AG08396 (cell line): ENCODE data around the gene FAM186B.
A peak's percentile ranks its signal among the peaks of the same experiment; 100 is the strongest.

Experiments
- DNase-seq: peaks from one replicate; pipeline ENCODE4 v3.0.0; 2012; ENCODE audit warnings: low spot score, mixed read lengths

Gene FAM186B

DNA sequence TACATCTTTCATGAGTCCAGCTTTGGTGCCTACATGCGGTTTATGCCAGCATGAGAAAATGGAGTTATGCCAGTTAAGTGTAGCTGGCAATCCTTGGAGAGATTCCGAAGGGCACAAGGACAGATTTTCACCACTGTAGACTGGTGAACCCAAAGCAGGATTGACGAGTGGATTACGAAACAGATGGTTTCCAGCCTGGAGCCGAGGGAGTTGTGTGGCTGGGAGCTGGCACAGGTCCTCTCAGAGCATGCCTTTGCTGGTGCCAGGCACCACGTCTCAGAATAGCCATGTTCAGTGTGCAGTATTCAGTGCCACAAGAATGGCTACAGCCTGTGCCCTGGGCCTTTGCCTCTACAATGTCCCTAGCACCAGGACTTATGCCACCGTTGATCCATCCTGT, 53.4 kb downstream of the FAM186B start:
- DNase-seq, result no peak

DNA sequence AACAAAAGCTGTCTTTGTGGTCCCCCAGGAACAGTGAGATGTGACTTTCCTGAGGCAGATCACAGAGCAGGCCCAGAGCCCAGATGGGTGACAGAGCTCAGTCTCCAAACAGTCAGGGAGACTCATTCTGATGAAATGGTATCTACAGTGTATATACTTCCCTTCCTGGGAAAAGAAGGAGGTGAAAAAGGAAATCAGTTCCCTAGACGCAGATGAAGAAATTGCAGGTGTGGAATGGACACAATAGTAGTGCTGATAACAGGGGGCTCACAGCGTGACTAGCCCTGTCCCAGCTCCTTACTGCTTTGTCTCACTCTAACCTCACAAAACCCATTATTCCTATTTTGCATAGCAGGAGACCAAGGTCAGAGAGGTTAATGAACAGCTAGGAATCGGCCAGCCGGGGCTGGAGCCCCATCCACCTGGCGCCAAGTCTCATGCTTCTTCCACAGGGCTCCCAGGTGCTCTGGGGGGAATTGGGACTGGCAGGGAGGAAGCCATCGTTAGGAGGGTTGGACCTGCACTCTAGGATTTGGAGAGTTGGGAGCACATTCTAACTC, 54.7 kb downstream of the FAM186B start:
- no peak for DNase-seq

DNA sequence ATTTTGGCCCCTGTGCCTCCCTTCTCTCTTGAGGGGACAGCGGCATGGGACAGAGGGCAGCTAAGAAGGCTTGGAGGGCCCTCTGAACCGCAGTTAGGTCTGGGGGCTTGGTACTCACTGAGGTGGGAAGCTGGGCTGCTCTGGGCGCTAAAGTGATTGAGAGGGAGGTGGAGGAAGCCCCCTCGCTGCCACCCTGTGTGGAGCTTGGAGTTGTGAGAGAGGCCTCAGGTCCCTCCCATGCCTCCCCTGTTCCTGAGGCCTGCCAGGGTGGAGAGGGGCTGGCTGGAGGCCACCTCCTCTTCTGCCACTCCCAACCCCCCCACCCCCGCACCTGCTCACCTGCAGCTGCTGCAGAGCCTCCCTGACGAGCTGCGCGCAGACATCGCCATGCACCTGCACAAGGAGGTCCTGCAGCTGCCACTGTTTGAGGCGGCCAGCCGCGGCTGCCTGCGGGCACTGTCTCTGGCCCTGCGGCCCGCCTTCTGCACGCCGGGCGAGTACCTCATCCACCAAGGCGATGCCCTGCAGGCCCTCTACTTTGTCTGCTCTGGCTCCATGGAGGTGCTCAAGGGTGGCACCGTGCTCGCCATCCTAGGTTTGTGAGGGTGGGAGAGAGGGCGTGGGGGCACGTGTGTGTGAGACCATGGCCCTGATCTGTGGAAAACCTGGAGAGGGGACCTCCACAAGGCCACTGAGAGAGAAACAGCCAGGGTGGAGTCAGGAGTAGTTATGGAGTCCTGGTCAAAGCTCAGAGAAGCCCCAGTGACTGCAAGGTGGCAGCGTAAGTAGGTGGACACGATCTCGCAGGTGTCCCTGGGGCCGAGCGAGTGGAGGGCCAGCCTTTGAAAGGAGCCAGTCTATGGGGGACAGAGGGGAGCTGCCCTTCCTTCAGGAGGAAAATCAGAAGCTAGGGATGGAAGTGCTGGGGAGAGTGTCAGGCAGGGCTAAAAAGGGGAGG, 55.4 kb downstream of the FAM186B start:
- no peak for DNase-seq

DNA sequence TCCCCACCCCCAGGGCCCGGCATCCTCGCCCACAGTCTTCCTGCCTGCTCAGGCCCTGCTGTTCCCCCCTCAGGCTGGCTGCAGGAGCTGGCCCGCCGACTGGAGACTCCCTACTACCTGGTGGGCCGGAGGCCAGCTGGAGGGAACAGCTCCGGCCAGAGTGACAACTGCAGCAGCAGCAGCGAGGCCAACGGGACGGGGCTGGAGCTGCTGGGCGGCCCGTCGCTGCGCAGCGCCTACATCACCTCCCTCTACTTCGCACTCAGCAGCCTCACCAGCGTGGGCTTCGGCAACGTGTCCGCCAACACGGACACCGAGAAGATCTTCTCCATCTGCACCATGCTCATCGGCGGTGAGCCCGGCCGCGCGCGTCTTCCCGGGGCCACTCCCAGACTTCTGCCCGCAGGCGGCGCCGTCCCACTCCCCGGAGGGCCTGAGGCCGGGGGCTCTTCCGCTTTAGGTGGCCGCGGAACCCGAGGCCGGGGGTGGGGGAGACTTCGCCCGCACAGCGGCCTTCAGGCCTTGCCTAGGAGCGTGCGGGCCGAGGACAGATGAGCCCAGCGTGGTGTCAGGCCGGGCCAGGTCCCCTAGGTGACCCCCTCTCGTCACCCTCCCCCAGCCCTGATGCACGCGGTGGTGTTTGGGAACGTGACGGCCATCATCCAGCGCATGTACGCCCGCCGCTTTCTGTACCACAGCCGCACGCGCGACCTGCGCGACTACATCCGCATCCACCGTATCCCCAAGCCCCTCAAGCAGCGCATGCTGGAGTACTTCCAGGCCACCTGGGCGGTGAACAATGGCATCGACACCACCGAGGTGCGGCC, 56.4 kb downstream of the FAM186B start:
- DNase-seq, result no peak

DNA sequence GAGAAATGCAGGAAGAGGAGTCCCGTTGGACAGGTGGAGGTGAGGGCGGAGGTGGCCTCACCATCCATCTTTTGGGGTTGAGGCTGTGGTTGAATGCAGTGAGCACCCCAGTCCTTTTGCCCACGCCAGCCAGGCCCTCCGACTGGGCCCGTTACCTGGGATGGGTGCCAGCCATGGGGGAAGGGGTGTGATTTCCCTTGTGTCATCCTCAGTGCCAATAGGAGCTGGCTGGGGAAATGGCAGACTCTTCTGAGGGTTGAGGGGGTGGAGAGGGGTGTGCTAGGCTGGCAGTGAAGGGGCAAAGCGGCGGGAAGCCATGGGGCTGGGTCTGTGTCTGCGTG, 57.0 kb downstream of the FAM186B start:
- no peak for DNase-seq

DNA sequence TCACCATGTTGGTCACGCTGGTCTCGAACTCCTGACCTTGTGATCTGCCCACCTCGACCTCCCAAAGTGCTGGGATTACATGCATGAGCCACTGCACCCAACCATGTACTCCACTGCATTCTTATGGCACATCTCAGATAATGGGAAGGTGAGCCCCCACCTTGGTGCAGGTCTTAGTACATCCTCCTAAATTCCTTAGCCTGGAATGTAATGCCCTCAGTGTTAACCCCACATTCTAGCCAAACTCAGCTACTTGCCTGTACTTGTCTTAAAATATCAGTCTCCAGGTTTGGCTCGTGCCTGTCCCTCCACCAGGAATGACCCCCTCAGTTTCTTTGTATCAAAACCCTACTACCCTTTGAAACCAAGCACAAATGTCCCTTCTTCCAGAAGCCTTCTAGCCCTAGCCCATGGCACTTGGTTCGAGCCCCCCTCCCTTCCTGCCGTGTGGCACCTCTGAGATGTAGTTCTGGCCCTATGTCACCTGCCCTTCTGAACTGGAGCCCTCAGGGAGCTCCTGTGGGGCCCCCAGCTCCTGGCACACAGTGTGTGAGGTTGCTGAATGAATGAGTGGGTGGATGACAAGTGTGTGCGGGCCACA, 58.2 kb downstream of the FAM186B start:
- DNase-seq, result no peak

DNA sequence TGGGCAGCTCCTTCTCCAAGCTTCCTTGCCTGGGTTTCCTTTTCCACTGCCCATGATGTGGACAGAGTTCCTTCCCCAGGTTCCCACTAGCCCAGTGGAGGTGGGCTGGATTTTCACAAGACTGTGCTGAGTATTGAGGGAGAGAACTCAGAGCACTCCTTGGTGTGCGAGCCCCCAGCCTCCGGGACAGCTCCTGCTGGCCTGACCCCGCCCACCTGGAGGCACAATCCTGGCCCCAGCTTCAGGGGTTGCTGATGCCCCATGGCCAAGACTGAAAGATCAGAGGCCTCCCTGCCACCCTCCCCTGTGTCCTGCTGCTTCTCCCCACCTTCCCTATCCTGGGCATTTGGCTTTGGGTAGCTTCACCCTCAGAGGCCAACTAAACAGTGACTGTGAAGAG, 59.0 kb downstream of the FAM186B start:
- DNase-seq, result no peak

DNA sequence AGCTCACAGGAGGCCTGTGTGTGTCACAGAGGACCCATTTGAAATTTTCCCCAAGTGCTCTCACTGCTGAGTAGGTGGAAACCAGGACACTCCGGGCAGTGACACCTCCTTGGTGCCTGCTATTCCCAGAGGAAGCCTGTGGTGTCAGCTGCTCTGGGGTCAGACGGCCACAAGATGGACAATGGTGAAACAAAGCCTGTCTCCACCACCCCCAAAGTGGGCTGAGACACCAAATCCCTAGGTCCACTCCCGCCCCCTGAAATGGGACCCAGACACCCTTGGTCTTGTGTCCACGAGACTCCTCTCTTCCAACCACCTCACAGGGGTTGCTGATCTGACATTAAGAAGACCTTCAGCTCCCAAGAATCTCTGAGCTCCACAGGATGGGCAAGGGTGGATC, 59.6 kb downstream of the FAM186B start:
- no peak for DNase-seq

DNA sequence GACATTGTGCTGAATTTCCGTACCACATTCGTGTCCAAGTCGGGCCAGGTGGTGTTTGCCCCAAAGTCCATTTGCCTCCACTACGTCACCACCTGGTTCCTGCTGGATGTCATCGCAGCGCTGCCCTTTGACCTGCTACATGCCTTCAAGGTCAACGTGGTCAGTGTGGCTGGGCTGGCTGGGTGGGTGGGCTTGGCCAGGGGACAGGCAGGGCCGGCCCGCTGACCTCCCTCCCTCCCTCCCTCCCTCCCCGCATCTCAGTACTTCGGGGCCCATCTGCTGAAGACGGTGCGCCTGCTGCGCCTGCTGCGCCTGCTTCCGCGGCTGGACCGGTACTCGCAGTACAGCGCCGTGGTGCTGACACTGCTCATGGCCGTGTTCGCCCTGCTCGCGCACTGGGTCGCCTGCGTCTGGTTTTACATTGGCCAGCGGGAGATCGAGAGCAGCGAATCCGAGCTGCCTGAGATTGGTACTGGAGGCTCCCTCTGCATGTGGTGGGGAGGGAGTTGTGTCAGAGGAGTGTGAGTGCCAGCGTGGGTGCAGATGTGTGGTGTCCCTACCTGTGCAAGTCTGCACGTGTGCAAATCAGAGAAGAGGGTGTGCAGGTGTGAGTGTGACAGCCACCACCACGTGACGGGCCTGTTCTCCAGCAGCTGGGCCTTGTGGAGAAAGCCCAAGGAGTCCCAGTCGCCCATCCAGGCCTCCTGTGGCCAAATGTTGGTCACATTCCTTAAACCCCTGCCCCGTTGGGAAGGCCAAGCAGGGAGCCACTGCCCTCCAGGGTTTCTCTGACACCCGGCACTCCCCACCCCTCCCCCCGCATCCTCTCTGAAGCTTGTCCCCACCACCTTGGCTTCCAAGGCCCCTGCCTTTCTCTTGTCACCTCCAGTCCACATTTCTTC, 61.3 kb downstream of the FAM186B start:
- no peak for DNase-seq

DNA sequence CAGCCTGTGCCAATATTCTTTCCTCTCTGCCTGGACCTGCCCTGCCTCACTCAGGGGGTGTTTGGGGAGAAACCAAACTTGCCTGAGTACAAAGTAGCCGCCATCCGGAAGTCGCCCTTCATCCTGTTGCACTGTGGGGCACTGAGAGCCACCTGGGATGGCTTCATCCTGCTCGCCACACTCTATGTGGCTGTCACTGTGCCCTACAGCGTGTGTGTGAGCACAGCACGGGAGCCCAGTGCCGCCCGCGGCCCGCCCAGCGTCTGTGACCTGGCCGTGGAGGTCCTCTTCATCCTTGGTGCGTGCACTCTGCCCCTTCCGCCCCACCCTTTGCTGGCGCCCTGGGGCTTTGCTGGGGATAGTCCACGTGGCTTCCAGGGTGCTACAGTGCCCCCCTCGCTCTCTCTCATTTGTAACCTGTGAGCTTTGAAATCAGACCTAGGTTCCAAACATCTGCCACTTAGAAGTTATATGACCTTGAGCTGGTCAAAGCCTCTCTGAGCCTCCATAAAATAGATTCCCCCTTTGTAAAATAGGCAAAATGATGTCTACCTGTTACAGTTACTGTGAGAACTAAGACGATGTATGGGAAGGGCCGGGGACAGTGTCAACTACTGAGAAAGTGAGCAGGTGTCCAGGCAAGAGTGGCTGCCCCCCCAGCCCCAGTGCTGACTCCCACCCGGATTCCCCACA, 62.1 kb downstream of the FAM186B start:
- no peak for DNase-seq

DNA sequence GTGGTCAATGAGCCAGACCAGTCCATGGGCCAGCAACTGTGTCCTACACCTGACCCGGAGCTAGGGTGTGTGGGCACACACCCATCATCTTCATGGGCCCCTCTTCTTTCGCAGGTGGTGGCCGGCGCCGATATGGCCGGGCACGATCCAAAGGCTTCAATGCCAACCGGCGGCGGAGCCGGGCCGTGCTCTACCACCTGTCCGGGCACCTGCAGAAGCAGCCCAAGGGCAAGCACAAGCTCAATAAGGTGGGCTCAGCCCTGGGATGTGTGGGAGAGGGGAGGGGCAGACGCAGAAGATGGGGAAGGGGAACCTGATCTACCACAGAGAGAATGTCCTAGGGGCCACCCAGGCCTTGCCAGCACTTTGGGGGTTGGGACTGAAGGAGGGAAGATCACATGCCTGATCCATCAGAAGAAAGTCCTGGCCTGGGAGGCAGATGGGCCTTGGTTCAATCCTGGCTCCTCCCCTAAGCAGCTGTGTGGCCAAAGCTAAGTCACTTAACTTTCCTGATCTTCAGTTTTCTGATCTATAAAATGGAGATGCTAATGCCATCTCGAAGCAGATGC, 62.8 kb downstream of the FAM186B start:
- no peak for DNase-seq

DNA sequence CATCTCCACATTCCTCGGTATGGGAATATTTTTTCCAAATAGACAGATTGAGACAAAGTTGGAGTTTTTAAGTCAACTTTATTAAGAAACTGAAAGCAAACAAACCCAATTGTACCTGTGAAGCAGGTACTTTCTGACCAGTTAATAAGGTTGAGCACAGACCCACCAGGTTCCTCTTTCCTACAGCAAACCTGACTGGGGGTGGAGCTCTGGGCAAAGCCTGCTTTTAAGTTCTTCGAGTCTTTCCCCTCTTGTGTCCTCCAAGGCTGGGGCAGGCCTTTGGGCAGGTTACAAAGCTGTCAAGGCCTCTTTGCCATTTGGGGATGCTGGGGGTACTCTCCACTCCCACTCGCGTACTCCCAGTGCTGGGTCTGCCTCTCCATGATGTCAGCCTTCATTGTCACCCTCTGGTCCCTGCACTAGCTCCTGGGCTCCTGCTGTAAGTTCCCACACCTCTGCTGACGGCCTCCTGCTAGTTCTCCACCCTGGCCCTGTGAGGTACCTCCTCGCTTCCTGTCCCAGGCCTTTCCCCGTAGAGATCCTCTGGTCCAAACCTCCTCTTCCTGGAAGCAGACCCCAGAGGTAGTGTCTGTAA, 63.4 kb downstream of the FAM186B start:
- no peak for DNase-seq

DNA sequence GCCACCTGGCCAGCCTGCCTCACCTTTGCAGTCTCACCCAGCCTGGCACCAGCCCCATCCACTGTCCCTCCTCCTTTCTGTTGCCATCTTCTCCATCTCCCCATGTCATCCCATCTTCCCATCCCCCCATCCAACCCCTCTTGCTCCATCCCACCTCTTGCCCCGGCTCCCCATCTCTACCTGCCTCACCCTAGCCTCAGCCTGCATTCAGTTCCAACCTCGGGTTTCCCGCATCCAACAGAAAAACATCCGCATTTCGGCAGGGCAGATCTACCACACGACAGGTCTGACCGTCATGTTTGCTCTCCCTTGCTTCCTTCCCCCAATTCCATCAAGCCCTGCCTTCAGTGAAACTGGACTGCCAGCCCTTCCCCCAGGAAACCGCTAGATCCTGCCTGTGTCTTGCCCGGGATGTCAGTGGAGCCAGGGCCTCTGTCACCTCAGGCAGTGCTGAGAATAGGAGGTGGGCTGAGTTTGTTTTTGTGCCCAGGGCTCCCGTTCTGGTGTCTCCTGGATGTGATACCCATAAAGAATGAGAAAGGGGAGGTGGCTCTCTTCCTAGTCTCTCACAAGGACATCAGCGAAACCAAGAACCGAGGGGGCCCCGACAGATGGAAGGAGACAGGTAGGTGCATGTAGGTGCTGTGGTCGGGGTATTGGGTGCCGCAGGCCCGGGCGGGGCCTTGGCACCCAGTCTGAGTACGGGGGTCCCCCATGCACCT, 64.1 kb downstream of the FAM186B start:
- no peak for DNase-seq

DNA sequence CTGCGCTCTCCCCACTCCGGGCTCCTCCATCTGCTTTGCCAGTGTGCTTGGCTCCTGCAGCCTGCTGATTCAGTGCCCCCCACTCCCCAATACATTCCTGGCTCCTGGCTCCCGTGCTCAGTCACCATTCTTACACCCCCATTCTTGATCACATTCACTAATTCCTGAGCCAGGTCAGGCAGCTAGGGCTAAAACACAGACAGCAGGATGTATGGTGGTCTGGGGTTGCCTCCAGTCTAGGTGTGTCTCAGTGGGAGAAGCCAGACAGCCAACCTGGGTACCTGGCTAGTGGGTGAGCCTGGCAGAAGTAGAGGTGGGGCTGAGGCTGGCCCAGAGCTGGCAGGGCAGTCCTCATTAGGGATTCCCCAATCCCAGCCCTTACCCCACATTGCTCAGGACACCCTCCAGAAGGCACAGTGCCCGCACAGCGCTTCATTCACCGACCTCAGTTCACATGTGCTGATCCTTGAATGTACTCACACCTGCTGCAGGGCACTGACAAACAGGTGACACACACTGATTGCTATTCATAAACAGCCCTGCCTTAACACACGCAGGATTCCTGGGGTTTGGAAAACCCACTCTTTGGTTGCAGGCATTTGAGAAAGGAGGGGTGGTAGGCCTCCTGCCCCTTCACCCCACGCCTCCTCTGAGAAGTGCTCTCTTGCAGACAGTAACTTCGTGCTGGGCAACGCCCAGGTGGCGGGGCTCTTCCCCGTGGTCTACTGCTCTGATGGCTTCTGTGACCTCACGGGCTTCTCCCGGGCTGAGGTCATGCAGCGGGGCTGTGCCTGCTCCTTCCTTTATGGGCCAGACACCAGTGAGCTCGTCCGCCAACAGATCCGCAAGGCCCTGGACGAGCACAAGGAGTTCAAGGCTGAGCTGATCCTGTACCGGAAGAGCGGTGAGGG, 65.0 kb downstream of the FAM186B start:
- DNase-seq, result no peak

DNA sequence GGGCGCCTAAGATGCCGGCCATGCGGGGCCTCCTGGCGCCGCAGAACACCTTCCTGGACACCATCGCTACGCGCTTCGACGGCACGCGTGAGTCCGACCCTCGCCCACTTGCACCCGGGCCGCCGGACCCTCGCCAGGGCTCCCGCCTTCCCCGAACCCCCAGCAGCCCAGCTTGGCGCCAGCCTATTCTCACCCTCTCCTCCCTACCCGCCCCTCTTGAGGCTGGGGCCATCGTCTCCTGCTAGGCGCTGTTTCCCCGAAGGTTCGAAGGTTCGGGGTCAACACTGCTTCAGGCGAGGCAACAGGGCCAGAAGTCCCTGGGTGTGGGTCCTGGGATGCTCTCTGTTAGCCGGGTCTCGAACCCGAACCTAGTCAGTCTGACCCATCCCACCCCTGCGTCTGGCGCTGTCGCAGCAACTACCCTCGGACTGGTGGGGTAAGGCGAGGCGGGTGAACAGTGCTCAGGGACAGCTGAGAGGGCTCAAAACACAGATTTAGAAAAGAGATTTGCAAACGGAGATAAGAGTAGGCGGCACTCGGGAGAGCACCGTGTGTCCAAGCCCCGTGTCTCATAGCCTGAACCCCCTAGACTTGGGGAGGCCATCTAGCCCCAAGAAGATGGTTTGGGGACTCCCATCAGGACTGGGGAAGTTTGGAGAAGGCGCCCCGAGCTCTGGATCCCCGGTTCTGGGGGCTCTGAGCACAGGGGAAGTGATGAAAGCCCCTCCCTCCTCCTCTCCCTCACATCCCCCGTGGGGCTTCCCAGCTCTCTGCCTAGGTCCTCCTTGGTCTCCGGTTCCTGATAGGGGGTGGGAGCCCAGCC, 65.8 kb downstream of the FAM186B start:
- no peak for DNase-seq

DNA sequence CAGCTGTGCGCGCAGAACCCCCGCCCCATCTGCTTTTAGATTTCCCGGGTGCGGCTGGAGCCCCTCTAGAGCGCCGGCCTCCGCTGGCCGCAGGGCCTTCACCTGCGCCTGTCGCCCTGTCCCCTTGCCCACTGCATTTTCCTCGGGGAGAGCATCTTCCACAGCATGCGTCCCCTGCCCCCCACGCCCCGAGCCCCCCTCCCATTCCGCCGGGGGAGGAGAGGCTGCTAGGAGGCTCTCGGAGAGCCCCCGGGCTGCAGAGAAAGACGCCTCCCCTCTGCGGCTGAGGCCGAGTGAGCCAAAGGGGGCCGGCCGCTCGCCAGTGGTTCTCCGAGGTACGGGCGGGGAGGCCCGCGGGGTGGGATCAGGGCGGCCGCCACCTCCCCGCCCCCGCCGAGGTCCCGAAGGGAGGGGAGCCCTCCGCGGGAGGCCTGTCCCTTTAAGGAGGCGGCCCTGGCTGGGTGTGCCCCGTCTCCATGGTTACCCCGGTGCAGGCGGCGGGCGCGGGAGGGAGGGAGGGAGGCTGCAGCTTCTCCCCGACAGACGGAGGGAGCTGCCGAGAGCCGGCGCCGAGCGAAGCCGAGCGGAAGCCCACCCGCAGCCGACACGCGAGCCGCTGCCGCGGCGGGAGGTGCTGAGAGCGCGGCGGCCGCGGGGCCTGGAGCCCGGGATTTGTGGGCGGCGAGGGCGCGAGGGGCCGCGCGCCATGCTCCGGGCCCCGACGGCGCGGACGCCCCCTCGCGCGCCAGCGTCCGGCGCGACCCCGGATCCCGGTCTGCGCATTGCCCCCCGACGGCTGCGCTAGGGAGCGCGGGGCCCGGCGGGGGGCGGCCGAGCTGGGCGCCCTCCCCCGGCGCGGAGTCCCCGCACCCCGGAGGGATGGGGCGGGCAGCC, 66.7 kb downstream of the FAM186B start, which contains the start of gene KCNH3:
Gene KCNH3, plus strand, starts transcription at position 521 of the 894 bp plus-strand sequence. CDS start 387 bp downstream, outside the sequence.
- peak; percentile 93 for DNase-seq
